ENCODE results near the gene CCT8.

DNA sequence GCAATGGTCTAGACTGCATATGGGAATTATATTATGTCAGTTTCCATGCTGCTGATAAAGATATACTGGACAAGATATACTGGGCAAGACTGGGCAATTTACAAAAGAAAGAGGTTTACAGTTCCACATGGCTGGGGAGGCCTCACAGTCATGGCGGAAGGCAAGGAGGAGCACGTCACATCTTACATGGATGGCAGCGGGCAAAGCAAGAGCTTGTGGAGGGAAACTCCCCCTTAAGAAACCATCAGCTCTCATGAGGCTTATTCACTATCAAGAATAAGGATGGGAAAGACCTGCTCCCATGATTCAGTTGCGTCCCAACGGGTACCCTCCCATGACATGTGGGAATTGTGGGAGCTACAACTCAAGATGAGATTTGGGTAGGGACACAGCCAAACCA is 21.2 kb downstream of the CCT8 start:
- TF ChIP-seq BCL11A (IDR thresholded peaks at IDR 0.05; ENCODE audit: low read depth, low read length), result no peak
- no peak for TF ChIP-seq KAT2A (conservative IDR thresholded peaks at IDR 0.05; ENCODE audit: control insufficient read depth, low read depth, low read length)
- TF ChIP-seq, protein P1, sequence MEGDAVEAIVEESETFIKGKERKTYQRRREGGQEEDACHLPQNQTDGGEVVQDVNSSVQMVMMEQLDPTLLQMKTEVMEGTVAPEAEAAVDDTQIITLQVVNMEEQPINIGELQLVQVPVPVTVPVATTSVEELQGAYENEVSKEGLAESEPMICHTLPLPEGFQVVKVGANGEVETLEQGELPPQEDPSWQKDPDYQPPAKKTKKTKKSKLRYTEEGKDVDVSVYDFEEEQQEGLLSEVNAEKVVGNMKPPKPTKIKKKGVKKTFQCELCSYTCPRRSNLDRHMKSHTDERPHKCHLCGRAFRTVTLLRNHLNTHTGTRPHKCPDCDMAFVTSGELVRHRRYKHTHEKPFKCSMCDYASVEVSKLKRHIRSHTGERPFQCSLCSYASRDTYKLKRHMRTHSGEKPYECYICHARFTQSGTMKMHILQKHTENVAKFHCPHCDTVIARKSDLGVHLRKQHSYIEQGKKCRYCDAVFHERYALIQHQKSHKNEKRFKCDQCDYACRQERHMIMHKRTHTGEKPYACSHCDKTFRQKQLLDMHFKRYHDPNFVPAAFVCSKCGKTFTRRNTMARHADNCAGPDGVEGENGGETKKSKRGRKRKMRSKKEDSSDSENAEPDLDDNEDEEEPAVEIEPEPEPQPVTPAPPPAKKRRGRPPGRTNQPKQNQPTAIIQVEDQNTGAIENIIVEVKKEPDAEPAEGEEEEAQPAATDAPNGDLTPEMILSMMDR (IDR thresholded peaks at IDR 0.05 in 2 of 3, conservative IDR thresholded peaks at IDR 0.05 in 1 of 3; ENCODE audit: control insufficient read depth in 2 of 3, extremely low read depth in 1 of 3, insufficient read depth in 1 of 3, low read depth in 3 of 3, low read length in 3 of 3), result no peak
- TF ChIP-seq RAD21 (IDR thresholded peaks at IDR 0.05; ENCODE audit: insufficient read depth, low read depth, low read length), result no peak
- TF ChIP-seq SIN3A (IDR thresholded peaks at IDR 0.05; ENCODE audit: low read depth, low read length), result no peak
- TF ChIP-seq JUND (IDR thresholded peaks at IDR 0.05; ENCODE audit: low read depth, low read length), result no peak
- no peak for TF ChIP-seq YBX1 (IDR thresholded peaks at IDR 0.05)
- TF ChIP-seq, protein P2, sequence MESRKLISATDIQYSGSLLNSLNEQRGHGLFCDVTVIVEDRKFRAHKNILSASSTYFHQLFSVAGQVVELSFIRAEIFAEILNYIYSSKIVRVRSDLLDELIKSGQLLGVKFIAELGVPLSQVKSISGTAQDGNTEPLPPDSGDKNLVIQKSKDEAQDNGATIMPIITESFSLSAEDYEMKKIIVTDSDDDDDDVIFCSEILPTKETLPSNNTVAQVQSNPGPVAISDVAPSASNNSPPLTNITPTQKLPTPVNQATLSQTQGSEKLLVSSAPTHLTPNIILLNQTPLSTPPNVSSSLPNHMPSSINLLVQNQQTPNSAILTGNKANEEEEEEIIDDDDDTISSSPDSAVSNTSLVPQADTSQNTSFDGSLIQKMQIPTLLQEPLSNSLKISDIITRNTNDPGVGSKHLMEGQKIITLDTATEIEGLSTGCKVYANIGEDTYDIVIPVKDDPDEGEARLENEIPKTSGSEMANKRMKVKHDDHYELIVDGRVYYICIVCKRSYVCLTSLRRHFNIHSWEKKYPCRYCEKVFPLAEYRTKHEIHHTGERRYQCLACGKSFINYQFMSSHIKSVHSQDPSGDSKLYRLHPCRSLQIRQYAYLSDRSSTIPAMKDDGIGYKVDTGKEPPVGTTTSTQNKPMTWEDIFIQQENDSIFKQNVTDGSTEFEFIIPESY (IDR thresholded peaks at IDR 0.05), result no peak
